Small intestine (tissue), 7 donors: Measurements from ENCODE around the gene SENP7. TPM values are rescaled to one million over a fixed set of nuclear protein-coding genes. Genes with fewer than 3 reads are reported as not detected.
A peak's percentile ranks its signal among the peaks of the same experiment; 100 is the strongest.

Experiments
- DNase-seq, 2 donors: peaks; one replicate each; pipeline versions ENCODE4 v3.0.0 to v3.0.0-alpha.2; 2013
- FAIRE-seq: peaks from 2 replicates; lab custom pipeline; 2012; peaks lifted over from hg19 to GRCh38; lab: Jason Lieb, UNC
- H3K27ac ChIP-seq, 3 donors: one replicate each; pipeline ENCODE4 v1.5.1; 2013; ENCODE audit warnings: low read length in 2 of 3, mild to moderate bottlenecking in 2 of 3, control low read depth in 1 of 3, inconsistent platforms in 1 of 3, low read depth in 1 of 3, moderate library complexity in 1 of 3
- H3K27me3 ChIP-seq, 3 donors: one replicate each; pipeline ENCODE4 v1.6.1; 2013; ENCODE audit warnings: low read length in 3 of 3, inconsistent platforms in 1 of 3; ENCODE audit not compliant: control insufficient read depth in 3 of 3, insufficient read depth in 3 of 3
- H3K36me3 ChIP-seq, 3 donors: one replicate each; pipeline ENCODE4 v1.6.1; 2013; ENCODE audit warnings: low read length in 3 of 3, inconsistent platforms in 1 of 3, low read depth in 1 of 3, mild to moderate bottlenecking in 1 of 3, moderate library complexity in 1 of 3; ENCODE audit not compliant: control insufficient read depth in 3 of 3, insufficient read depth in 2 of 3
- H3K4me1 ChIP-seq, 3 donors: one replicate each; pipeline ENCODE4 v1.6.1; 2013; ENCODE audit warnings: low read length in 2 of 3, inconsistent platforms in 1 of 3, low read depth in 1 of 3, mild to moderate bottlenecking in 1 of 3, moderate library complexity in 1 of 3; ENCODE audit not compliant: control insufficient read depth in 3 of 3, insufficient read depth in 2 of 3
- H3K4me3 ChIP-seq, 3 donors: one replicate each; pipeline ENCODE4 v1.5.1; 2013; ENCODE audit warnings: low read length in 3 of 3, control low read depth in 1 of 3, inconsistent platforms in 1 of 3, low read depth in 1 of 3, mild to moderate bottlenecking in 1 of 3, moderate library complexity in 1 of 3
- H3K9me3 ChIP-seq, 2 donors: one replicate each; pipeline ENCODE4 v1.6.1; 2013; ENCODE audit warnings: low read depth in 1 of 2, low read length in 1 of 2; ENCODE audit not compliant: control insufficient read depth in 2 of 2, insufficient read depth in 1 of 2
- WGBS, 3 donors: extraction: QIAGEN DNeasy Blood & Tissue Kit; methylation state at CpG; one replicate each; pipeline ENCODE4 v1.1.7; 2013; 5-methylcytosine and 5-hydroxymethylcytosine counted together
- polyA plus RNA-seq, 4 donors: library from polyadenylated mRNA; stranded (reverse) in 3 of 4; unstranded in 1 of 4; fragments of 200-250 nt in 3 of 4; fragments of 120-200 nt in 1 of 4; gene quantifications; one replicate each; pipeline versions ENCODE4 v1.2.1 to v1.2.3, GENCODE V29; 2013
- donor health status: healthy with polysubstance abuse.
- donor health status: control.
- donor health status: control.
- donor health status: Bipolar disorder and iron deficiency.
- donor health status: healthy.

SENP7 gene
- polyA plus RNA-seq, 4 donors, result 3.0 to 35.7 (median 4.1) TPM

GRCh38 chr3:101531473-101532086, 18.6 kb upstream of the SENP7 start:
- Histone ChIP-seq H3K27ac (no peak overlapping the region), H3K9me3 (peaks cover 0 to 8% of the 10 kb centered on the region in 2 donors), H3K36me3 (no peaks in the 10 kb centered on the region), H3K4me3 (no peak overlapping the region), H3K4me1 (no peaks in the 10 kb centered on the region), H3K27me3 (no peaks in the 10 kb centered on the region)
- FAIRE-seq, result no peak
- 30 to 35% (median 31%) methylated on average over 2 of the region's 2 CpGs for WGBS, 3 donors
- DNase-seq, result no peak

GRCh38 chr3:101530686-101531047, 17.7 kb upstream of the SENP7 start:
- FAIRE-seq, result no peak
- 4 to 28% (median 20%) methylated on average over 2 of the region's 2 CpGs for WGBS, 3 donors
- Histone ChIP-seq H3K4me1 (no peaks in the 10 kb centered on the region), H3K27ac (no peak overlapping the region), H3K36me3 (no peaks in the 10 kb centered on the region), H3K9me3 (peaks cover 0 to 9% of the 10 kb centered on the region in 2 donors), H3K4me3 (no peak overlapping the region), H3K27me3 (no peaks in the 10 kb centered on the region)
- peak in 1 of 2 donors; percentile 23 for DNase-seq

DNA sequence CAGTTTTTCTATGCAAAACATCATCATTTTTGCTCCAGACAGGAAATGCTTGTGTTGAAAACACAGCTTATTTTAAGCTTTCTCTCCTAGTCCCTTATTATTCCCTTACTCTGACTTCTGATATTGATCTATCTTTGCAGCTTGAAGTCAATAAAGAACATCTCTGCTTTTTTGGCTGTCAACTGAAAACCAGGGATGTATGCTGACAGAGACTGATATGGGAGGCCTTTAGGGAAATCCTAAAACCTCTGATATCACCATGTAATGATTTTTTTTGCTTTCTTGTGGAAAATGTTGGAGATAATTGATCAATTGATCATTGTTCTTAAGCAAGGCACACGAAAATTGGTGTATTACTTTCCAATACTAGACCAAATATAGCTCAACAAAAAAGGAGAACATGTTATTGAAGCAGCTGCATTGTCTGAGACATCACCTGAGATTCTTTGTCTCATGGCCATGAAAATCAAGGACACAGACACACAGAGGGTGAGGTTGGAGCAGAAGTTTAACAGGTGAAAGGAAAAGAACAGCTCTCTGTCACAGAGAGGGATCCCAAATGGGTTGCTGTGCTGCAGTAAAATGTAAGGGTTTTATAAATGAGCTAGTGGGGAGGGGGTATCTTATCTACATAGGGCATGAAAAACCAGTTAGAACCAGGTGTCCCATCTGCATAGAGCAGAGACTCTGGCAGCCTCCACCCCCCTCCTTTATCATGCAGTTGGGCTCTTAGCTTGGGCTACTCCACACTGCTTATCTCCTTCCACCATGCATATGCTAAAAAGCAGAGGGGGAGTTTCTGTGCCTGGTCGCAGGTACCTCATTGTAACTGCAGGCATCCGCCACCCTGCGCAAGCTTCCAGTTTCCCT, 17.0 kb upstream of the SENP7 start:
- WGBS, 3 donors, result 66 to 84% (median 70%) methylated on average over 4 of the region's 4 CpGs
- H3K27me3 ChIP-seq, result no peaks in the 10 kb centered on the region
- FAIRE-seq, result no peak

GRCh38 chr3:101527906-101528305, 14.9 kb upstream of the SENP7 start:
- Histone ChIP-seq H3K27ac (no peak overlapping the region), H3K27me3 (peaks cover 0 to 2% (median 0%) of the 10 kb centered on the region in 3 donors), H3K4me1 (no peaks in the 10 kb centered on the region), H3K36me3 (no peaks in the 10 kb centered on the region), H3K4me3 (no peak overlapping the region), H3K9me3 (peaks cover 0 to 11% of the 10 kb centered on the region in 2 donors)
- no peak for DNase-seq
- FAIRE-seq, result no peak
- 0 to 44% (median 33%) methylated on average over 1 of the region's 1 CpG for WGBS, 3 donors

More for the DNA sequence above, 17.0 kb upstream of the SENP7 start:
- no peaks in the 10 kb centered on the region for H3K4me1 ChIP-seq
- DNase-seq, result no peak
- no peak overlapping the region for H3K27ac ChIP-seq
- H3K4me3 ChIP-seq, result no peak overlapping the region
- H3K36me3 ChIP-seq, result no peaks in the 10 kb centered on the region
- peaks cover 0 to 11% of the 10 kb centered on the region in 2 donors for H3K9me3 ChIP-seq

DNA sequence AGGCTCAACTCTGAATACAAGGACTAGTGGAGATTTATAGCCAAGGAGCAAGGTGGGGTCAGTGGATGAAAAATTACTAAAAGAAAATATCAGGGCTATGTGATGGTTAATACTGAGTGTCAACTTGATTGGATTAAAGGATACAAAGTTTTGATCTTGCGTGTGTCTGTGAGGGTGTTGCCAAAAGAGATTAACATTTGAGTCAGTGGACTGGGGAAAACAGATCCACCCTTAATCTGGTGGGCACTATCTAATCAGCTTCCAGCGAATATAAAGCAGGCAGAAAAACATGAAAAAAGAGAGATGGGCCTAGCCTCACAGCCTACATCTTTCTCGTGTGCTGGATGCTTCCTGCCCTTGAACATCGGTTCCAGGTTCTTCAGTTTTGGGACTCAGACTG, 14.4 kb upstream of the SENP7 start:
- WGBS, 3 donors, result 78 to 88% (median 85%) methylated on average over 4 of the region's 4 CpGs
- FAIRE-seq, result no peak
- no peak overlapping the region for H3K27ac ChIP-seq

GRCh38 chr3:101521211-101521701, 8.2 kb upstream of the SENP7 start:
- Histone ChIP-seq H3K9me3 (peaks cover 0 to 3% of the 10 kb centered on the region in 2 donors), H3K27ac (peak overlapping the region in 1 of 3 donors; percentile 81), H3K4me1 (peaks cover 0 to 4% (median 0%) of the 10 kb centered on the region in 3 donors), H3K27me3 (peaks cover 0 to 2% (median 0%) of the 10 kb centered on the region in 3 donors), H3K4me3 (no peak overlapping the region), H3K36me3 (no peaks in the 10 kb centered on the region)
- 58 to 87% (median 83%) methylated on average over 4 of the region's 4 CpGs for WGBS, 3 donors
- no peak for FAIRE-seq
- peak in 1 of 2 donors; percentile 18 for DNase-seq

More for the DNA sequence above, 14.4 kb upstream of the SENP7 start:
- peaks cover 0 to 2% (median 0%) of the 10 kb centered on the region in 3 donors for H3K27me3 ChIP-seq
- no peaks in the 10 kb centered on the region for H3K36me3 ChIP-seq
- H3K4me1 ChIP-seq, result no peaks in the 10 kb centered on the region
- peaks cover 0 to 11% of the 10 kb centered on the region in 2 donors for H3K9me3 ChIP-seq
- no peak for DNase-seq
- H3K4me3 ChIP-seq, result no peak overlapping the region

GRCh38 chr3:101519685-101520365, 6.8 kb upstream of the SENP7 start:
- no peak overlapping the region for H3K4me3 ChIP-seq
- H3K4me1 ChIP-seq, result peaks cover 0 to 4% (median 0%) of the 10 kb centered on the region in 3 donors
- FAIRE-seq (no peak), DNase-seq (peak; percentile 33 to 53)
- H3K27ac ChIP-seq, result no peak overlapping the region
- no peaks in the 10 kb centered on the region for H3K36me3 ChIP-seq
- H3K9me3 ChIP-seq, result no peaks in the 10 kb centered on the region
- 38 to 66% (median 50%) methylated on average over 6 of the region's 6 CpGs for WGBS, 3 donors
- H3K27me3 ChIP-seq, result peaks cover 0 to 2% (median 0%) of the 10 kb centered on the region in 3 donors

GRCh38 chr3:101518421-101518871, 5.4 kb upstream of the SENP7 start:
- 60 to 65% (median 61%) methylated on average over 3 of the region's 3 CpGs for WGBS, 3 donors
- FAIRE-seq (no peak), DNase-seq (peak in 1 of 2 donors; percentile 13)
- H3K27me3 ChIP-seq, result peaks cover 0 to 2% (median 0%) of the 10 kb centered on the region in 3 donors
- H3K36me3 ChIP-seq, result no peaks in the 10 kb centered on the region
- peak overlapping the region in 1 of 3 donors; percentile 68 for H3K27ac ChIP-seq
- no peak overlapping the region for H3K4me3 ChIP-seq
- peaks cover 0 to 4% (median 2%) of the 10 kb centered on the region in 3 donors for H3K4me1 ChIP-seq
- H3K9me3 ChIP-seq, result no peaks in the 10 kb centered on the region
